ENCODE data around the gene C11orf86. TPM values are rescaled to one million over a fixed set of nuclear protein-coding genes. Genes with fewer than 3 reads are reported as not detected.

Gene C11orf86
- total RNA-seq, 4 donors from 2014 or later = not detected

DNA sequence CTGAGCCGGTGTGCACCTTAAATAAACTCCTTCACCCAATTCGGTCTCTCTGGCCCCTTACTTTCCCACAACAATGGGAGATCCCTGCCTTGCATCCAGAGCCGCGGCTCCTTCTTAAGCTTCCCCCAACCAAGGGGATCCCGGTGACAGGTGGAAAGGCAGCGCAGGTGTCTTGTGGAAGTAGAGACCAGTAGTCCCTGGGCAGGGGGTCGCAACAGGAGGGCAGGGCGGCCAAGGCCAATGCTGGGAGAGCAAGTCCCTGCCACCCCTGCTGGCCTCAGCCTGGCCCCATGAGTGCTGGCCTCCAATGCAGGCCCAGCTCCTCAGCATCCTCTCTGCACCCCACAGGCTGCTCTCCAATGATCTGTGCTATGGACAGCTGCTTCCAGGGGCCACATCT, 39.9 kb downstream of the C11orf86 start:
- TF ChIP-seq, protein P1, sequence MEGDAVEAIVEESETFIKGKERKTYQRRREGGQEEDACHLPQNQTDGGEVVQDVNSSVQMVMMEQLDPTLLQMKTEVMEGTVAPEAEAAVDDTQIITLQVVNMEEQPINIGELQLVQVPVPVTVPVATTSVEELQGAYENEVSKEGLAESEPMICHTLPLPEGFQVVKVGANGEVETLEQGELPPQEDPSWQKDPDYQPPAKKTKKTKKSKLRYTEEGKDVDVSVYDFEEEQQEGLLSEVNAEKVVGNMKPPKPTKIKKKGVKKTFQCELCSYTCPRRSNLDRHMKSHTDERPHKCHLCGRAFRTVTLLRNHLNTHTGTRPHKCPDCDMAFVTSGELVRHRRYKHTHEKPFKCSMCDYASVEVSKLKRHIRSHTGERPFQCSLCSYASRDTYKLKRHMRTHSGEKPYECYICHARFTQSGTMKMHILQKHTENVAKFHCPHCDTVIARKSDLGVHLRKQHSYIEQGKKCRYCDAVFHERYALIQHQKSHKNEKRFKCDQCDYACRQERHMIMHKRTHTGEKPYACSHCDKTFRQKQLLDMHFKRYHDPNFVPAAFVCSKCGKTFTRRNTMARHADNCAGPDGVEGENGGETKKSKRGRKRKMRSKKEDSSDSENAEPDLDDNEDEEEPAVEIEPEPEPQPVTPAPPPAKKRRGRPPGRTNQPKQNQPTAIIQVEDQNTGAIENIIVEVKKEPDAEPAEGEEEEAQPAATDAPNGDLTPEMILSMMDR (IDR thresholded peaks at IDR 0.05; ENCODE audit: low read depth) = no peak

DNA sequence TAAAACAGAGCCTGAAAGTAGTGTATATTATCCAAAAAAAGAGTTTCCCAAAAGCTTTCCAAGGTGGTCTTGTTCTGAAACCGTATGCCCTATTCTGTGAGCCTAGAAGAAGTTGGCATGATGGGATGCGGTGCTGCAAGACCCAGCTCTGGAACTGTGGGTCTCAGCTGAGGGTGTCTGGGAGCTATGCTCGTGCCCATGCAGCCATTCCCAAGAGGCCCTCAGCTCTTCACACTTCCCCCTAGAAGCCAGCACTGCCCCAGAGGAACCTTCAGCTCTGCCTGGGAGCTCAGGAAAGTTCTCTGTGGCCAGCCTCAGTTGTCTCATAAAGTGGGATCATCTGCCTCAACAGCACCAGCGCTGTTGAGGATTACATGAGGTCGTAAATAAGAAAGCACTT, 41.4 kb downstream of the C11orf86 start:
- TF ChIP-seq, protein P1 (IDR thresholded peaks at IDR 0.05; ENCODE audit: low read depth) = no peak

- TF ChIP-seq, protein P1 (IDR thresholded peaks at IDR 0.05; ENCODE audit: low read depth) = no peak
These were observed 45.8 kb downstream of the C11orf86 start for GRCh38 chr11:67020949-67021348.

- TF ChIP-seq, protein P1 (IDR thresholded peaks at IDR 0.05; ENCODE audit: low read depth) = no peak
These were observed 47.3 kb downstream of the C11orf86 start for GRCh38 chr11:67022341-67022933.

GRCh38 chr11:67022961-67023956, 48.2 kb downstream of the C11orf86 start, which contains the start of gene SYT12:
Gene SYT12 (plus strand): TSS chr11:67023134. CDS start chr11:67030145, 7,011 bp downstream.
- TF ChIP-seq, protein P1 (IDR thresholded peaks at IDR 0.05; ENCODE audit: low read depth) = no peak

GRCh38 chr11:67023957-67024353, 48.9 kb downstream of the C11orf86 start:
- TF ChIP-seq, protein P1 (IDR thresholded peaks at IDR 0.05; ENCODE audit: low read depth) = no peak

- TF ChIP-seq, protein P1 (IDR thresholded peaks at IDR 0.05; ENCODE audit: low read depth) = no peak
These were observed 49.3 kb downstream of the C11orf86 start for GRCh38 chr11:67024410-67024809.
